GM21737 (cell line): ENCODE data around the gene AADACL4.

ENCODE experiments used
- ATAC-seq: cut with Tn5 transposase; IDR thresholded peaks from one replicate; pipeline ENCODE4 v1.9.1; 2021; ENCODE audit warnings: mild to moderate bottlenecking, moderate library complexity; ENCODE audit not compliant: unreplicated experiment

AADACL4 gene

GRCh38 chr1:12610941-12611340, 32.9 kb upstream of the AADACL4 start:
- ATAC-seq: no peak

GRCh38 chr1:12613180-12613579, 30.7 kb upstream of the AADACL4 start:
- no peak for ATAC-seq

- ATAC-seq: no peak
These were observed 29.3 kb upstream of the AADACL4 start for GRCh38 chr1:12614402-12615158.

DNA sequence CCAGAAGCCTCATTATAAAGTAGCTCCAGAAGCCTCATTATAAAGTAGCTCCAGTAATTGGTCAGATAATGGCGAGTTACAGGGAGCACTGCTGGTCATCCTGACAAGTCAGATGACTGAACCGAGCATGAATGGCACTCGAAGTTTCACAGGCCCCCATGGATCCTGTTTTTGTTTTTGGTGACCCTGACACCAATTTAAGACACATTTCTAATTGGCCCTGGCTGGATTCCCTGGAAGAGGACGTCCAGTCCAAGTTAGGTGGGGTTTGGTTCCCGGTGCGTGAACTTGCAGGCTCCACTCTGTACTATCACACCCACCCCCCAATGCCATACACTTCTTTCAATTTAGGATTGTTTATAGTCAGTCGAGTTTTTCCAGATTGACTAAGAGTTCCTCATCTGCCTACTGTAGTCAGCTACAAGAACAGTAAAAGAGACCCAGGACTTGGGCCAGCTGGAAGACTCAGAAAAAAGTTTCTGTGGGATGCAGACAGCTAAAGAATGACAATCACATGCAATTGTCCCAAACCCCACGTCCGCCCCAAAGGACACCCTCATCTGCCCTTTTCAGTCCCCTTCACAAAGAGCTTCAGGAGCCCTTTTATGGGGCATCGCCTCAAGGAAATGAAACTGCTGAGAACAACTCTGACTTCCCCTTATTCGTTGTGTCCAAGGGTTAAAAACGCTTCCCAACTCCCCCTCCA, 28.6 kb upstream of the AADACL4 start:
- ATAC-seq: no peak

DNA sequence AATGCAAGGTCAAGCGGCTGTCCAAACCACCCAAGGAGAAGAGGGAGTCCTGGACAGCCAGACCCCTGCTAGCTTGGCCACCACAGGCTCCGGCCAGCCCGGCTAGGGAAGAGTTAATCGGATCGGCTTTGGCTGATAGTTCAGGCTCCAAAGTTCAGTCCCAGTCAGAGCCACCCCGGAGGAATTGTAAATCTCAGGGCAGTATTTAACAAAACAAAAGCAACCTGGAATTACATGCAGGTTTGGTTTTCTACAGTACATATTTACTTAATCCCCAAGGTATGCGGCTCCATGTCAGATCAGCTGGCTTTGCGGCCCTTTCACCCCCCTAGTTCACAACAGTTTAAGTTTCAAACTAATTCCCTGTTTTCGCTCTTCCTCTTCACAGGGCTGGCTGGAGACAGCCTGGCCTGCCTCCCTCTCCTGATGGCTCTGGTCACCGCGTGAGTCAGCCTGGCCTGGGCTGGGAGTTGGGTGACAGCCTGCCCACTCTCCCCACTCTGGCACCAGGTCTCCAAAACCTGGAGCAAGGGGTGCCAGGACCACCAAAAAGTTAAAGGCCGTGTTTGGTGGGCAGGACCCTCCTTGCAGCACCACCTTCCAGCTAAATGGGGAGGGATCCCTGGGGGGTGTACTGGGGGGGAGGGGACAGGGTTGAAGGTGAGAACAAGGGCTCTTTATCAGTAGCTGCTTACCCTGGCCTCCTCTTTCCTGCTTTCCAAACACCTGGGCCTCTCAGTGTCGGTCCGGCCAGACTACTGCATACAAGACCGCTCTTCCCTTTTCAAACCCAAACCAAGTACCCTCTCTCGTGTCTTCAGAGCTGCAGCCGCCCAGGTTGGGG, 27.8 kb upstream of the AADACL4 start:
- ATAC-seq: no peak

GRCh38 chr1:12616709-12617373, 27.0 kb upstream of the AADACL4 start:
- no peak for ATAC-seq

DNA sequence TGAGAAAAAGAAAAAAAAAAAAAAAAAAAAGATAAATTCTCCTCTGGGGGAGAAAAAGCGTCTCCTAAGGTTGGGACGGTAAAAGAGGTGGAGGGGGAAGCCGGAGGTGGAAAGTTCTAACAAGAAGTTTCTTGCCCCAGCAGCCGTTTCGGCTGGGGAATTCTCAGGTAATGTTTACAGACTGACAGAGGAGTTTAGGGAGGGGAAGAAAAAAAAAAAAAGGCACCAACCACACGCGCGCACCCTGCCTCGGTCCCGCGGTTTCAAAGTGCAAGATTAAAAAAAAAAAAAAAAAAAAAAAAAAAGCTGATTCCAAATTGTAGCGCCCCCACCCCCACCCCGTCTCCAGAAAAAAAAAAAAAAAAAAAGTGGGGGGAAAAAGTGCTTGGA, 26.4 kb upstream of the AADACL4 start:
- ATAC-seq: no peak

- ATAC-seq: no peak
These were observed 25.8 kb upstream of the AADACL4 start, which contains the start of gene DHRS3 for GRCh38 chr1:12617901-12618660. Gene DHRS3 (minus strand): TSS chr1:12618210. CDS start chr1:12617348, 862 bp downstream.

DNA sequence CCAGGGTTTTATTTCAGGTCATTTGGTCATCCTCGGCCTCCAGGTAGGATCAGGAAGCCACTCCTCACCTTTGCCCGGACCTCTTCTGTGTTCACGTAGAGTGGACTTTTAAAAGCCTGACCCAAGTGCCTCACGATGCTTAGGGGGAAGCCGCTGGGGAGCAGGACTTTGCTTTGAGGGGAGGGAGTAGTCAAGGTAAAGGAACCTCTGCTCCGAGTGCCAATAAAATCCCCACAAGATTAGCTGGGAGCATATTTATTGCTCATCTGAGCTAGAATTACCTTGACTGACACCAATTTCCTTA, 25.3 kb upstream of the AADACL4 start:
- ATAC-seq: no peak

DNA sequence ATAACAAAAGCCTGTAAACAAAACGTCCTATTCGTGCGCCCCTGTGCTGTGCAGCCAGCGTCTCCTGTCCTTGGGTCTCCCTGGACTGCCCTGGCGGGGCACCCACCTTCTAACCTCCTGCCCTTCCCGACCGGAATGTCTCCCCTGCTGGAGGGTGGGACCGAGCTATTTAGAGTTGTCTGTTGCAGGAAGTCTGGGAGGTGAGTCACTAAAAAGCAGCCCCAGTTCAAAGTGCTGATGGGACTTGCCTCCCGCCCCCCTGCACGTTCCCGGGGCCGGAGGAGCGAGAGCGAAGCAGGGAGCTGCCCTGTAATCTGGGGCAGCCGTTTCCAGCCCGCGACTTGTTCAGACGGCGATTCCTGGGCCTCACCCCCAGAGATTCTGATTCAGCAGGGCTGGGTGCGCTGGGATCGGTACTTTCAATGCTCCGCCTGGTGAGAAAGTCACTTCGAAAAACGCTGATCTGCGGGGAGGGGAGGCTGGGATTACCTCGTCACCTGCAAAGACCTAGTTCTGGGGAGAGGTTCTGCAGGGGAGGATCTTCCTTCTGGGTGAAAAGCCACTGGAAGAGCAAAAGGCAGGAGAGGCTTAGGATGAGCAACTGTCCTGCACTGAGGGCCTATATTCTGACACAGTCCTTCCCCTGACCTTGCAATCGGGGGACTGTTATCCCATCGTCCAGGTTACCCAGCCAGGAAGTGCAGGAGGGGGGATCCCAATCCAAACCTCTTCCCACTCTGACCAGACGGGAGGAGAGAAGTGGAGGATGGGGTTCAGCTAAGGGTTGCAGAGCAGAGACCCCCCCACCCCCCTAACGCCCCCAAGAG, 24.7 kb upstream of the AADACL4 start:
- ATAC-seq: no peak

GRCh38 chr1:12619792-12620487, 23.9 kb upstream of the AADACL4 start:
- ATAC-seq: peak; percentile 56

- ATAC-seq: no peak
These were observed 23.4 kb upstream of the AADACL4 start for GRCh38 chr1:12620488-12620865.

GRCh38 chr1:12620931-12621330, 23.0 kb upstream of the AADACL4 start:
- ATAC-seq: no peak

DNA sequence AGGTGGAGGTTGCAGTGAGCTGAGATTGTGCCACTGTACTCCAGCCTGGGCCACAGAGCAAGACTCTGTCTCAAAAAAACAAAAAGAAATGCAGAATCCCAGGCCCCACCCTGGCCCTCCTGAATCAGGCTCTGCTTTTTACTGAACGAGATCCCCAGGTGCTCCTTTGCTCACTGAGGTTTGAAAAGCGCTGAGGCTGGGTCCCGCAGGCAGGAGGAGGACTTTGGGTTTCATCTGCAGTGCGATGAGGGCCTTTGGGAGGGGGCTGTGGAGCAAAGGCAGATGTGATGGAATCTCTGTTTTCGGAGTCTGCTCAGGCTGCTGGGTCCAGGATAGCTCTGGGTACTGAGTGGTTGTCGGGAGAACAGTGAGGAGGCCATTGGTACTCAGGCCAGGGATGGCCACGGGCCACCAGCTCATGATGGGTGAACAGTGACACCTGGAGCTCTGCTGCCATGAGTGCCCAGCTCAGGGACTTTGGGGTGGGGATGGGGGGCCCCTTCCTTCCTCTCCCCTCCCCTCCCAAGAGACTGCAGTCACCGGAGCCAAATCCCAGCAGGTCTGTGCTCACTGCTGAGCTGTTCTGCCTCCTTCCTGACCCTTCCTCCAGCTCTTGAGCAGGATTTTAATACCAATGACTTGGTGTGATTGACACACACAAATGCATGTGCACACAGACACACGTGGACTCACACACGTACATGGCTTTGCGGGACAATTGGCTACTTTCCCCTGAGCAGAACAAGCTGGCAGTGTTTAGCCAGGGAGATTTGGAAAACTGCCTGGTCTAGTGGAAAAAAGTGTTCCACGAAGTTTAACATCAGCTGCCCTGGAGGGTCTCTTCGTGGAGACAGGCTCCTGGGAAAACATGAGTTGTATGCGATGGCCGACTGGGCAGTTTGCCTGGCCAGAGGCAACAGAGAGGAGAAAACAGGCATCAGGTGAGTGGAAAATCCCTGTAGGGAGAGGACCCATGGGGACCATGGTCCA, 22.2 kb upstream of the AADACL4 start:
- ATAC-seq: no peak

DNA sequence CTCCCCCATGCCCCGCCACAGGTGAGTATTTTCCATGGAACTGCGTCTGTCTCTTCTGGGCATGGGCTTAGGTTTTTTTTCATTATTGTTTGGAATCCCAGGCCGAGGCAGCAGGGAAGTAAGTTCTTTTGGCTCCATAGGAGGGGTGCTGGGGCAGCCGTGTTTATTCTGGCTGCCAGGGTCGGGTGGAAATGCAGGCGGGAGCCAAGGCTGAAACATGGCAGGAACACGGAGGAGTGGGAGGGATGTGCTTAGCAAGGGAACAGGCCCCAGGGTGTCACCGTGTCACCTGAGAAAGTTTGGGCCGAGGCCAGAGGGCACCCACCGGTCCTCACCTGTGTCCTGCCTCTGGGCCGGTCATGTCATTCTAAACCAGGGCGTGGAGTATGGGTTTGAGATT, 21.4 kb upstream of the AADACL4 start:
- no peak for ATAC-seq

GRCh38 chr1:12625276-12625675, 18.6 kb upstream of the AADACL4 start:
- ATAC-seq: no peak

DNA sequence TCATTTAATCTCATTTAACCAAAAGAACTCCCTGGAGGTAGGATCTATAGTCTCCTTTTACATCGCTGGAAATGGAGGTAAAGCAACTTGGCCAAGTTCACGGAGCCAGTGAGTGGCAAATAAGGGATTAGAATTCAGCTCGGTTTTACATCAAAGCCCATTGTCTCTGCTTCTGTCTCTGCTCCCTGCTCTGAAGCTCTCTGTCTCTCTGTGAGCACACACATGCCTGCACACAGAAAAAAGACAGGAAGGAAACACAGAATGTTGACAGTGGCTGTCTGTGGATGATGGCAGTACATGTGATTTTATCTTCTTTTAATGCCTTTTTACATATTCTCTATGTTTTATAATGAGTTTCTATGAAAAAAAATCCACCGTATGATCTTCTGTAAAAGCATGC, 17.0 kb upstream of the AADACL4 start:
- no peak for ATAC-seq

DNA sequence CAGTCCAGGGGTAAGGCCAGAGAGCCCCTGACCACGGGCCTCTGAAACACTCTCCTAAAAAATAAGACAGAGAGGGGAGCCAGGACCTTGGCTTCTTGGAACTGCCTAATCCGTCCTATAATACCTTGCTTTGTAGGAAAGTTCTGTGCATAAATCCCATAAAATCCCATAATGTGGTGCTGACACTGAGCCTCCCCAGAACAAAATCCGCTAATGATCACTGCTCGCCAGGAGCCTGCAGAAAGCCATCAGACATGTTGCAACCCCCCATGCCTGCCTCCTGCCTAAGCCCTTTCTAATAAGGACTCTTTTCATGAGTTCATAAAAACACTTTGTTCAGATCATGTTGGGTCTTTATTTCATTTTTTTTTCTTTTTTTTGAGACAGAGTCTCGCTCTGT, 16.6 kb upstream of the AADACL4 start:
- no peak for ATAC-seq
